ENCODE data around the gene PPP2R1B. TPM values are rescaled to one million over a fixed set of nuclear protein-coding genes. Genes with fewer than 3 reads are reported as not detected.

Gene PPP2R1B
- total and polyA plus RNA-seq, 2 donors (not counting 3 experiments of a cell fraction or from before 2014, with no cell fraction given), result 18.0 to 50.8 TPM

DNA sequence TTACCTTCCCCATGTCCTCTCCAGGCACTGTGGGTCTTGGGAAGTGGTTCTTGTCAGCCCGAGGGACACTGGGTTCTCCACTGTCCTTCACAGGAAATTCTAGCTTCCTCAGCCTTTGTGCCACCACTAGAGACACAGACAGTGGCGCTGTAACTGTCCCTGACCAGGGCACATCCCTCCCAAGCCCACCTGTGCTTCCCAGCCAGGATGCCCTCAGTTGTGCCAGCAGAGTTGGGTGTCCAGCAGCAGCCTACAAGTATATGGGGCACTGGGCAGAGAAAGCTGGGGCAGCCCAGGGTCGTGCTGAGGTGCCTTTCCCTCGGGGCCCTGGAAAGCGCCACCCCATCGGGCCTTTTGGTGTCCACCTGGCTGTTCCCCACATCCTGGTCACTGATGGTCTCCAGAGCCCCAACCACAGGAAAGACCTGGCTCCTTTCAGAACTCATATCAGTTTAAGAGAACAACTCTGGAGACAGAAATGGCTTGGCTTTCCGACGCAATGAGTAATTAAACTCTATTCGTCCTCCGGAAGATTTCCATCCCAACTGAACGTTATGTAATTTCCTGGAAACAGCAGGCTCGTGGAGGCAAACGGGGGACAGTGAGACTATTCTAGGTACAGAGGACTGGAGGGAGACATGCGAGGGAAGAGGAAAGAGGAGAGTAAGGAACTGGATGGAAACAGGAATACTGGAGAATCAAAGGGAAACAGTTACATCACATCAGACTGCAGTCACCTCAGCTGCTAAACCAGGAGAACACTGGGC lies 28.6 kb downstream of the PPP2R1B start:
- Histone ChIP-seq H4K20me1 (replicated peaks; ENCODE audit: control insufficient read depth, extremely low read depth, insufficient read depth, low read length) (no peaks in the 10 kb centered on the region), H3K9me3 (replicated peaks; ENCODE audit: control insufficient read depth, insufficient read depth, low read length) (no peaks in the 10 kb centered on the region), H3K27me3 (ENCODE audit: control insufficient read depth in 2 of 2, insufficient read depth in 2 of 2, low read length in 2 of 2) (no peaks in the 10 kb centered on the region), H3K79me2 (ENCODE audit: control insufficient read depth, insufficient read depth, low read length) (no peaks in the 10 kb centered on the region), H3K4me1 (ENCODE audit: control insufficient read depth, extremely low read depth, insufficient read depth, low read length) (peaks cover 57% of the 10 kb centered on the region), H2AFZ (ENCODE audit: low read depth, low read length) (no peak overlapping the region), H3K4me3 (replicated peaks in 1 of 3; ENCODE audit: insufficient read depth in 1 of 3, low read depth in 1 of 3, low read length in 3 of 3) (no peak overlapping the region), H3K4me2 (ENCODE audit: insufficient read depth, low read length) (peak overlapping the region; percentile 12), H3K27ac (ENCODE audit: insufficient read depth, low read depth, low read length) (peak overlapping the region; percentile 54), H3K9ac (replicated peaks; ENCODE audit: extremely low read depth, insufficient read depth, low read length) (no peak overlapping the region), H3K9me1 (replicated peaks; ENCODE audit: control insufficient read depth, extremely low read depth, insufficient read depth, low read length) (no peaks in the 10 kb centered on the region), H3K36me3 (ENCODE audit: control insufficient read depth in 2 of 2, extremely low read depth in 1 of 2, insufficient read depth in 2 of 2, low read length in 2 of 2) (peaks cover 2 to 6% of the 10 kb centered on the region in 2 experiments)
- ChIA-PET CTCF (interaction anchor here (1.1 to 3.2 kb wide), 4 partner anchors 20 to 133 kb away, joined by 3 to 11 read pairs (median 4); partner anchors contain the start of gene PPP2R1B), POLR2A (interaction anchor here (0.5 kb wide), 1 partner anchor 31 kb away, joined by 8 read pairs; no protein-coding TSS in a partner anchor)
- DNase-seq (ENCODE audit: low read depth, low spot score) (peak; percentile 66), FAIRE-seq (peak; percentile 44)
- BruUV-seq (replicated peaks), result TSS peak; percentile 12
- TF ChIP-seq FOS (IDR thresholded peaks at IDR 0.05; ENCODE audit: borderline replicate concordance, insufficient read depth, low read length), result peak; percentile 7
- TF ChIP-seq JUN (IDR thresholded peaks at IDR 0.05; ENCODE audit: borderline replicate concordance, insufficient read depth, insufficient read length, low read depth), result no peak
- dilution Hi-C loops (cut with MboI; ENCODE audit: extremely low pct_ligation_motif_present, low sequenced_read_pairs), result no loop called here
- intact Hi-C loops (cut with micrococcal nuclease), result no loop called here

DNA sequence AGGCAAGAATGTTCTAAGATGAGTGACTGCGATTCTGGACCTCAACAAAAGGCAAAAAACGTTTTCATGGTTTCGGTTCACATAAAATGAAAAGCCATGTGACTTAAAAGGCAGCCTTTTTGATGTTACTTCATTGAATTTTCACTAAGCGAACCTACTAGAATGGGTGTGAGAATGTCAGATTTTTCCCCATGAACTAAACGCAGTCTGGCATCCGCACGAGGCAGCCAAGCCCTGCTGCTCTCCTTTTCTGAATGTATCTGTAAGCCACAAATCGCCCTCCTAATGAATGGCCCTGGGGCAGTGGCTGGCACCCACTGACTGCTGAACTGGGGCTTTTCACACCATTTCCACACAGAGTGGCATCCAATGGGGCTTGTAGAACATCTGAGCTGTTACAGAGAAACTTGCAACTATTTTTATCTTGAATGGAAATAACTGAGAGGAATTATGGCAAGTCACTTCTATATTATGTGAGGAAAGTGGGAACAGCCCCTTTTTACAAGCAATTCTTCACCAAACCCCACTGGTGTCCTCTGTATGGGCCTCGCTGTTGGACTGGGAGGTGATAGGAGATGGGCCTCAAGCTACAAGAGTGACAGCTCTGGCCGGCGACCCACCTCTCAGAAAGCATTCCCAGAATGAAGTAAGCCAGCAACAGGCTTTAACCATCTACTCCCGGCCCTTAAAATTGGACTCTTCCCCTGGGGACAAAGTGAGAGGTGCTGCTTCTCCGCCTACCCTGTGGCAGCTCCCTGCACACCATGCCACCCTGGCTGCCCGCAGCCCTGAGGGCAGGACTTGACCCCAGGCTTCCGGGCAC lies 29.4 kb downstream of the PPP2R1B start:
- DNase-seq (ENCODE audit: low read depth, low spot score) (no peak), FAIRE-seq (no peak)
- Histone ChIP-seq H3K79me2 (ENCODE audit: control insufficient read depth, insufficient read depth, low read length) (no peaks in the 10 kb centered on the region), H3K9ac (replicated peaks; ENCODE audit: extremely low read depth, insufficient read depth, low read length) (peak overlapping the region; percentile 72), H4K20me1 (replicated peaks; ENCODE audit: control insufficient read depth, extremely low read depth, insufficient read depth, low read length) (no peaks in the 10 kb centered on the region), H2AFZ (ENCODE audit: low read depth, low read length) (no peak overlapping the region), H3K4me3 (replicated peaks in 1 of 3; ENCODE audit: insufficient read depth in 1 of 3, low read depth in 1 of 3, low read length in 3 of 3) (no peak overlapping the region), H3K9me3 (replicated peaks; ENCODE audit: control insufficient read depth, insufficient read depth, low read length) (no peaks in the 10 kb centered on the region), H3K4me2 (ENCODE audit: insufficient read depth, low read length) (no peak overlapping the region), H3K9me1 (replicated peaks; ENCODE audit: control insufficient read depth, extremely low read depth, insufficient read depth, low read length) (no peaks in the 10 kb centered on the region), H3K27ac (ENCODE audit: insufficient read depth, low read depth, low read length) (peak overlapping the region; percentile 85), H3K27me3 (ENCODE audit: control insufficient read depth in 2 of 2, insufficient read depth in 2 of 2, low read length in 2 of 2) (no peaks in the 10 kb centered on the region), H3K4me1 (ENCODE audit: control insufficient read depth, extremely low read depth, insufficient read depth, low read length) (peaks cover 59% of the 10 kb centered on the region), H3K36me3 (ENCODE audit: control insufficient read depth in 2 of 2, extremely low read depth in 1 of 2, insufficient read depth in 2 of 2, low read length in 2 of 2) (peaks cover 2 to 5% of the 10 kb centered on the region in 2 experiments)
- dilution Hi-C loops (cut with MboI; ENCODE audit: extremely low pct_ligation_motif_present, low sequenced_read_pairs), result no loop called here
- ChIA-PET CTCF (interaction anchor here (1.8 to 3.2 kb wide), 2 partner anchors 30 to 40 kb away, joined by 4 to 11 read pairs; partner anchors contain the start of gene PPP2R1B), POLR2A (no interaction called here)
- TF ChIP-seq FOS (IDR thresholded peaks at IDR 0.05; ENCODE audit: borderline replicate concordance, insufficient read depth, low read length) (no peak), POLR2A (IDR thresholded peaks at IDR 0.05; ENCODE audit: low read depth, low read length) (no peak), CTCF (IDR thresholded peaks at IDR 0.05; ENCODE audit: extremely low read depth in 1 of 2, insufficient read depth in 1 of 2, low read depth in 1 of 2, low read length in 2 of 2) (no peak), POLR2AphosphoS5 (IDR thresholded peaks at IDR 0.05; ENCODE audit: insufficient read depth, low read depth, low read length) (no peak), EZH2 (IDR thresholded peaks at IDR 0.05; ENCODE audit: borderline replicate concordance, low read depth, low read length, severe bottlenecking) (no peak), MYC (IDR thresholded peaks at IDR 0.05; ENCODE audit: low read depth, low read length) (no peak), GATA2 (IDR thresholded peaks at IDR 0.05; ENCODE audit: insufficient read depth, insufficient read length, low read depth, low read length) (no peak), JUN (IDR thresholded peaks at IDR 0.05; ENCODE audit: borderline replicate concordance, insufficient read depth, insufficient read length, low read depth) (no peak)
- TF ChIP-seq, protein P1, sequence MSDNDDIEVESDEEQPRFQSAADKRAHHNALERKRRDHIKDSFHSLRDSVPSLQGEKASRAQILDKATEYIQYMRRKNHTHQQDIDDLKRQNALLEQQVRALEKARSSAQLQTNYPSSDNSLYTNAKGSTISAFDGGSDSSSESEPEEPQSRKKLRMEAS (IDR thresholded peaks at IDR 0.05; ENCODE audit: insufficient read depth, insufficient read length), result no peak
- no TSS peak for BruUV-seq (replicated peaks)
- intact Hi-C loops (cut with micrococcal nuclease), result no loop called here
